HG02763 (cell line): ENCODE results near the gene ALAS1.

Experiments
- ATAC-seq: cut with Tn5 transposase; IDR thresholded peaks from one replicate; pipeline ENCODE4 v1.9.1; 2021; ENCODE audit warnings: mild to moderate bottlenecking, moderate library complexity; ENCODE audit not compliant: unreplicated experiment

Gene ALAS1

GRCh38 chr3:52220380-52221026 is 22.5 kb downstream of the ALAS1 start:
- ATAC-seq: no peak

GRCh38 chr3:52221141-52221562 is 23.2 kb downstream of the ALAS1 start:
- no peak for ATAC-seq

DNA sequence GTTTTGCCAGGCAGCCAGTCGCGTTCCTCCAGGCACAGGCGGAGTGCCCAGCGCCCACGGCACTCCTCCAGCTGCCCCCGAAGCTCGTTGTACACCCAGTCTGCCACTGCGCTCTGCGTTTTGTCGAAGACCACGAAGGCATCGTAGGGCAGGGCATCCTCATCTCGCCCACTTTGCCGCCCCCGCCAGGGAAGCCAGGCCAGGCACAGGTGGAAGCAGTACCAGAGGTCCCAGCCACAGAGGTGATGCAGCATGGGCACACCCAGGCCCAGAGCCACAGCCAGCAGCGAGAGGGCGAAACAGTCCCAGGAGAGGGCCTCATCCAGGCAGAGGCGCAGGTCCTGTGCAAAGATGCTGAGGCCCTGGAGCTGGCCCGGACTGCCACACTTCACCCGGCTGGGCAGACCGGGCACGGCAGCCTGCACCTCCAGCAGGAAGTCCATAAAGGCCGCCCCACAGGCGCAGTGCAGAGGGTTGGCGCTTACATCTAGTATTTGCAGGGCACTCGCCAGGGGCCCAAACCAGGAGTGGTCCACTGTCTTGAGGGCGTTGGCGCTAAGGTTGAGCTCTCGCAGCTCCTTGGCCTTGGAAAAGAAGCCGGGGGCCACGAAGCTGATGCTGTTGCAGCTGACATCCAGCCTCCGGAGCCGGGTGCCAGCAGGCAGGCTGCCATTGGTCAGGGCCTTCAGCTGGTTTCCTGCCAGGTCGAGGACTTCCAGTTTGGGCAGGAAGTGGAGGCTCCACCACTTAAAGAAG is 23.8 kb downstream of the ALAS1 start:
- no peak for ATAC-seq

GRCh38 chr3:52222319-52223221 is 24.6 kb downstream of the ALAS1 start:
- ATAC-seq: no peak

DNA sequence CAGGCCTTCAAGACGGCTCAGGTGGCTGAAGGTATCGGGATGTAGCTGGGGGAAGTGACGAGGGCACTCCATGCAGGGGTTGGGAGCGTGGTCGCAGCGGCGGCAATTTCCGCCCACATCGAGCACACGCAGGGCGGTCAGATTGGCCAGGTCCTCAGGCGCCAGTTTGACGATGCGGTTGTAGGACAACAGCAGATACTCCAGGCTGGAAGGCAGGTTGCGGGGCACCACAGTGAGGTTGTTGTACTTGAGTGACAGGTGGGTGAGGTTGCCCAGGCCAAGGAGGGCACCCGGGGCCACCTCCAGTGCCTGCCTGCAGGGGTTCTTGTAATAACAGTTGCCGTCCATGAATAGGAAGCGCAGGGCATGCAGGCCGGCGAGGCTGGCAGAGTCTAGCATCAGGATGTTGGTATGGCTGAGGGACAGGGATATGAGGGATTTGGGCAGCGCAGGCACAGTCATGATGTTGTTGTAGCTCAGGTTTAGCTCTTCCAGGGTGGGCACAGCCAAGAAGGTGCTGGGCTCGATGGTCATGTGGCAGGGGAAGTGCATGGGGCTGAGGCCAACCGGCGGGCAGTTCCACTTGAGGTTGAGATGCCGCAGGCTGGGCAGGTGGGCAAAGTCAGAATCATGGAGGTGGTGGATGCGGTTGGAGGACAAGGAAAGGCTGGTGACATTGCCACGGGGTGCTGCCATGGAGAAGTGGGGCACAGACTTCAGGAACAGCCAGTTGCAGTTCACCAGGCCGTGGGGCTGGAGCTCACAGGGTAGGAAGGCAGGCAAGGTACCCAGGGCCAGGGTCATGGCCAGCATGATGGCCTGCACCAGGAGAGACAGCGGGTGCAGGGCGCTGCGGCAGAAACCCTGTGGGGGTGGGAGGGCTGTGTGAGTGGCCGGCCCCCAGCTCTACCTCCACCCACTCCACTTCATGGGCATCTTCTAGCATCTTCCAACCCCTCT is 25.8 kb downstream of the ALAS1 start:
- ATAC-seq: no peak

DNA sequence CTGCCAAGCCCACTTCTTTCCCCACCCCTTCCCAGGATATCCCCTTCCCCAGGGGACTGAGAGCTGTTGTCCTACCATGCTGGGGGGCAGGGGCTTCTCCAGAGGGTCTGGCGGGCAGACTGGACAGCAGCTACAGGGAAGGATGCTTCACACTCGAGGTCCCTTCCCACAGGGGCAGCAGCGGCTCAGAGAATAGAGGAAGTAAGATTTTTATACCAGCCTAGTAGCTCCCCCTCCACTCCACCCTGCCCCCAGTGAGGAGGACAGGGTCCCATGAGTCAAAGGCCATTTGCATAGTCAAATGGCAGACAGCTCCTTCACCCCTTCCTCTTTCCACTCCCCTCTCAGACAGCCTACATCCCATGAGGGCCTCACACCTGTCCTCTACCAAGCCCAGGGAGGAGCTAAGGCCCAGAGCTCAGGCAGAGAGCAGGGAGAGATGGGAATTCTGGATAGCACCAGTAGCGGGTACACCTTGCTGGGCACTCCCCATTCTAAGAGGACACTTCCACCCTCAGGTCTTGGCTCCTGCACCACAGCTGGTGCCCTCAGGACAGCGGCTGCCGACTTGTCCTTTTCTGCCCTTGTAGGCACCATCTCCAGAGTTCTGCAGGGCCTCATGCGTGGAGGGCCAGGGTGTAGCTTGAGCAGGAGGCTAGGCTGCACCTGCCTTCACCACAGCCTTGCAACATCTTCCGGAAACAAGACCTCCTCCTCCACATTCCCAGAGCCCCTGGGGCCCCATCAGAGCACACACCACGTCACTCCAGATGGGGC is 27.7 kb downstream of the ALAS1 start, which contains the start of gene TLR9:
Gene TLR9, minus strand, starts transcription at position 194 of the 777 bp plus-strand sequence. Its CDS starts 116 bp downstream, at position 78.
- peak; percentile 85 for ATAC-seq

GRCh38 chr3:52226229-52226817 is 28.4 kb downstream of the ALAS1 start:
- ATAC-seq: peak; percentile 2

DNA sequence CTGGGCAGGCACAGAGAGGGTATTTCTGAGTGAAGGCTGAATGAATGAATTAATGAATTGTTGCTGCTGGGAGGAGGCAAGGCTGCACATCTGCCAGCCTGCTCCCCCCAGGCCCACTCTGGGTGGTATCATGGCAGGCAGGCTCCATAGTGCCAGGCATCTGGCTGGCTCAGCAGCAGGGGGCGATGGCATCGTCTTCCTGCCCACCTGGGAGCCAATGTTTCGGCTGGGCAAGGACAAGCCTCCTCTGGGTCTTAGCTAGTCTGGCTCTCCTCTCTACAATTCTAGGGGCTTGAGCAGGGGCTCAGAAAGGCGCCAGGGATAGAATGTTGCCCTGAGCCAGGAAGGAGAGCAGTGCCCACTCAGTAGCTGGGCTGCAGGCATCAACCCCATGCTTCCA is 29.2 kb downstream of the ALAS1 start:
- ATAC-seq: no peak

DNA sequence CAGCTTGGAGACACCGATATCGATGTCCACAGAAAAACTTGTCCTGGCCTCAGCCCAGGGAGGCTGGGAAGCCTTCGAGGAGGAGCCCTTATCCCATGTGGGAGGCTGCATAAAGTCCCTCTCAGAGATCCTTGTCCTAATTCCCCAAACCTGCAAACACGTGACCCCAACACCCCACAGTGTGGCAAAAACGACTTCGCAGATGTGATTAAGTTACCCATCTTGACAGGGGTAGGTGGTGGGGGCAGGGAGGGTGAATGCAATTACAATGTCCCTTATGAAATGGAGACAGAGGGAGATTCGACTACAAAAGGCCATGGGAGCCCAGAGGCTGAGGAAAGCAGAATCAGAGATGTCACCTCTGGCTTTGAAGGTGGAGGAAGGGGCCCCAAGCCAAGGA is 29.8 kb downstream of the ALAS1 start:
- no peak for ATAC-seq

DNA sequence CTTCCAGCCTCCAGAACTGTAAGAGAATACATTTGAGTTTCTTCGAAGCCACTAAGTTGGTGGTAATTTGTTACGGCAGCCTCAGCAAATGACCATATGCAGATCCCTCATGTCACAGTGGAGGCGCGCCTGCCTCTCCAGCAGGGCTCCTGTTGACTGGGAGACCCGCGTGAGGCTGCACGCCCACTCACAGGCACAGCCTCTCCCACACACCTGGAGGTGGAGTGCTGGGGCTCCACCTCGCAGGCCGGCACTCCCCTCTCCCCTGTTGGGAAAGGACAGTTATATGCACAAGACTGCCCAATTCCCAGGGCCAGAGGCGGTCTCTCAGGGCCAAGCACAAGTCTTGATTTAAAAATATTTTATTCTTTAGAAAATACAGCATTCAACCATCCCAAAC is 30.3 kb downstream of the ALAS1 start:
- ATAC-seq: no peak

DNA sequence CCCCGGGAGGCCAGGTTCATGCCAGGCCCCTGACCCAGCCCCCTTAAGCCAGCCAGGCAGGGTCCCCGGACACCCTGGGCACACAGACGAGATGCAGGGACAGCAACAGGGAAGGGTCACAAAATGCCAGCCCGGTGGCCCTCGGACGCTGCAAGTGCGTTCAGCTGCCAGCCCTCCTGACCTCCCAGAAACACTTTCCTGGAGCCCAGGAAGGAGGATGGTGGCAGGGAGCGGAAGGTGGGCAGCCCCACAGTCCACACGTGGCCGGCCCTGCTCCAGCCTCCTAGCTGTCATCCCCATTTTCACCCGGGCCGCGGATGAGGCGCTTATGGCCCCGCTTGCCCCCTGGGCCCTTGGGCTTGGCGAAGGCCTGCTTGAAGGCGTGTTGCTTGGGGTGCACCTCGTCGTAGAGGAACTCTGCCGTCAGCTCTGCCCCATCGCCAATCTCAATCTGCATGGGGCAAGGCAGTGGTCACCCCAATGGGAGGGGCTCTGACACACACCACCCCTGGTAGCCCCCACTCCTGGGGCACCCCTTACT is 30.9 kb downstream of the ALAS1 start:
- no peak for ATAC-seq

- ATAC-seq: no peak
Observed at GRCh38 chr3:52229656-52230055, 31.7 kb downstream of the ALAS1 start.

DNA sequence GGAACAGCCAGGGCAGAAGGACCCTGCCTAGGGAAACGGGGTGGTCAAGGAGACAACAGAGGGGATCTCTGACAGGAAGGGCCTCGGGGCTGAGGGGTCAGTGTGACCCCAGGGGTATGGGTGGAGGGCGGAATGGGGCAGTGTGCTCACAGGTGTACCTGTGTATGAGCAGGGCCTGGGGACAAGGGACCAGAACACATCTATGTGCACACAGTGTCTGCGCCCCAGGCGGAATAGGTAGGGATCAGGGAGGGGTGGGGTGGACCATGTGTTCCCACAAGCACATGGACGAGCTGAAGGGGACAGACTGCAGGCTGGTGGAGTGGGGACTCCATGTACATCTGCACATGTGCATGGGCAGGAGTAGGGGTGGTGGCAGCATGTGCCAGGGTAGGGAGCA is 32.5 kb downstream of the ALAS1 start:
- ATAC-seq: no peak

DNA sequence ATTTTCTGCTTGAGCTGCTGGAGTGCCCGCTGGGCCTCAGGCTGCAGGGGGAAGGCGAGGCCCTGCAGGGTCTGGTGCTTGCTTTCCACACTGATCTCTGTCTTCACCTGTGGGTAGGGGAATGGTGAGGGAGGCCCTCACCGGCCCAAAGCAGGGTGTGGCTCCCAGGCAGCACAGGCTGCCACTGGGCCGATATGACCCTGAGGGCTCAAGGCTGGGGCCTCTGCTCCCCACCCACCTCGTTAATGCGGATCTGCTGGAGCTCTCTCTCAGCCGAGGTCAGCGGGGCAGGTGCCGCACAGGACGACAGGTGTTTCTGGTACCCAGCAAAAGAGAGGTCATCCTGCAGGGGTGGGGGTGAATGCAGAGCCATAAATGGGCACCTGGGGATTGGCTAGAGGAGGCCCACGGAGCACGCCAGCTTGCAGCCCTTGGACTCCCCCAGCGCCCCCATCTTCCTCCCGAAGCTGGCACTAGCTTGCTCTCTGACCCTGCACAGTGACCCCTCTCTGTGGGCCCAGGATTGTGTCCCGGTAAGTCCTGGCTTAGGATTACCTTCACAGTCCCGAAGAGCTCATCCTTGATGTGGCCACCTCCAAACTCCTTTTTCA is 33.0 kb downstream of the ALAS1 start:
- no peak for ATAC-seq

DNA sequence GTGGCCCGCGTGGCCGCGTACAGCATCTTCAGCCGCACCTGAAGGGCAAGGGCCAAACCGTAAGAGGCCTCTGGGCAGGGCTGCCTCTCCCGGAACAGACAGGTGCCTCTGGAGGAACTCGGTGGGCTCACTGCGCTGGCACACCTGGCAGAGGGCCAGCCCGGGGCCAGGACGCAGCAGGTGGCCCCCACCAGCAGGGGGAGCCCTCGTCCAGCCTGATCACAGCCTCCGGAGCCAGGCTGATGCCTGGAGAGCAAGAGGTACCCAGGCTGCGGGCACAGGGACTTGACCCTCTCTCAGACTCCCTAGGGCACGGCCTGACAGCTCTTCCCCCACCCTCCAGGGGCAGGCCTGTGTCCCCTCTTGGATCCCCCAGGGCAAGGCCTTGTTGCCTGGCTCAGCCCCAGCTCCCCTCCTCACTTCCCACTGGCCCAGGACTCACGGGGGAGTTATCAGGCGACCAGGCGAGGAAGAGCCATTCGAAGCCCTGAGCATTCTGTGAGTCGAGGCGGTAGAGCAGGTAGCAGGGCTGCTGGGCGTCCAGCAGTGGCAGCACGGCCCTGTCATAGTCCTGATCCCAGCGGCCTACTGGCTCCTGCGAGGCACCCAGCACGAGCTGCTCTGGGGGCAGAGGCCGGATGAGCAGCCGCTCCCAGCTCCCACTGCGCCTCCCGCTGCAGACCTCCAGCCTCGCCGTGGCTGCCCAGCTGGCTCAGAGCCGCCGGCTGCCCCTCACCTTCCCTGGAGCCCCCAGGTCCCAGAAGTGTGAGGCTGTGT is 33.7 kb downstream of the ALAS1 start:
- no peak for ATAC-seq

DNA sequence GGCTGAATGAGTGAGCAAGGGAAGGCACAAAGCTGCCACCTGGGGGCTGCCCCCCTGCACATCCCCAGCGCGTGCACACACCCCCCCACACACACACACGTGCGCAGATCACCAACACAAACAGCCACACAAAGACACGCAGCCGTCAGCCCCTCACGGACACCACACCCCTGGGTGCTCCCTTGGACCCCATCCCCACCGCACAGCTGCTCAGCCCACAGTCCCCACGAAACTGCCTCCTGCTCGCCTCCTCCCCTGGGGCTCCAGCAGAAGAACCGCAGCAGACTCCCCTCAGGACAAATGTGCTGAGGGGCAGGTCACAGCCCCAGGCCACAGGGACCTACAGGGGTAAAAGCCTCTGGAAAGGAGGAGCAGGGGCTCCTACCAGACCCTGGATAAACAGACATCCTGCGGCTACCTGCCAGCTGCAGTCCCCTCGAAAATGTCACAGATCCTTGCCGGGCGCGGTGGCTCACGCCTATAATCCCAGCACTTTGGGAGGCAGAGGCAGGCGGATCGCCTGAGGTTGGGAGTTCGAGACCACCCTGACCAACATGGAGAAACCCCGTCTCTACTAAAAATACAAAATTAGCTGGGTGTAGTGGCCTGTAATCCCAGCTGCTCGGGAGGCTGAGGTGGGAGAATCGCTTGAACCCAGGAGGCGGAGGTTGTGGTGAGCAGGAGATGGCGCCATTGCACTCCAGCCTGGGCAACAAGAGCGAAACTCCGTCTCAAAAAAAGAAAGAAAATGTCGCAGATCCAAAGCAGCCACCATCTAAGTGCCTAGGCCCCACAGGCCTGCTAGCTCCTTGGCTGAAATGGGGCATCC is 34.5 kb downstream of the ALAS1 start:
- no peak for ATAC-seq

DNA sequence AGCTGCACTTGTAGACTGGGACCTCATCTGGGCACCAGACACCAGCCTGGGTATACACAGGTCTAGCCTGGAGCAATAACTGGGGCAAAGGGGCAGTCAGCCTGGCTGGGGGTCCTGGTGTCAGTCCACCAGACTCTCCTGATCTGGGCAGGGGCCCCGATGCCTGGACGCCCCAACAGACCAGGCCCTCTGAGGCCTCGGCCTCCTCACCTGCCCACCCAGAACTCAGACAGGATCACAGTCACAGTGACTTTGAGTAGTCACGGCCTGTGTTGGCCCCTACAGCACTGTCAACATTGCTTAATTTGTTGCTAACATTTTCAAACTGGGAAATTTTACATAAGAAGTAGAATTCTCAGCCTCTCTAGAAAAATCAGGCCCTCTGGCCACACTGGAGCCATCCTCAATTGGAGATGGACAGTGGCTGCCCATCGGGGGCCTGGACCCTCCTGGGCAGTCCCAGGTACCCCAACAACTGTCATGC is 35.2 kb downstream of the ALAS1 start:
- ATAC-seq: no peak
